DMS114 treated with DMSO at 0.1 percent for 48 hours (cell line): Measurements from ENCODE around the gene PC.

Experiments
- DNase-seq: peaks from one replicate; lab custom pipeline; 2025; ENCODE audit not compliant: unreplicated experiment; lab: John Stamatoyannopoulos, UW

PC gene

GRCh38 chr11:66914505-66914904 lies 43.7 kb downstream of the PC start:
- DNase-seq, result no peak

DNA sequence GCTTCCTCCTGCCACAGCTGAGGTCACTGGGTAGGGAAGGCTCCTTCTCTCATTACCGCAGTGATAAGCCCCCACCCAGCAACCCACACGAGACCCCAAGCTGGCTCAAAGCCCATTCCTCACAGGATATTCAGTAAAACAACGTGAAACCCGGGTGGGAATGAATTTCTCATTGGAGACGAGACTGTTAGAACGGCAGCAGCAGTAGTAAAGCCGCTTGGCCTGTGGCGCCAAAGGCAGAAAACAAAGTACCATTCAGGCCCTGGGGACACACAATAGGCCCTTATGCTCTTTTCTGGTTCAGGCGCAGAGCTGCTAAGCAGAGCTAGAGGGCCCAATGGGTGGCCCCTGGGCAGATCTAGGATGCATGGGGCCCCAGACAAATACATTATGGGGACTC lies 45.3 kb downstream of the PC start:
- DNase-seq, result no peak

DNA sequence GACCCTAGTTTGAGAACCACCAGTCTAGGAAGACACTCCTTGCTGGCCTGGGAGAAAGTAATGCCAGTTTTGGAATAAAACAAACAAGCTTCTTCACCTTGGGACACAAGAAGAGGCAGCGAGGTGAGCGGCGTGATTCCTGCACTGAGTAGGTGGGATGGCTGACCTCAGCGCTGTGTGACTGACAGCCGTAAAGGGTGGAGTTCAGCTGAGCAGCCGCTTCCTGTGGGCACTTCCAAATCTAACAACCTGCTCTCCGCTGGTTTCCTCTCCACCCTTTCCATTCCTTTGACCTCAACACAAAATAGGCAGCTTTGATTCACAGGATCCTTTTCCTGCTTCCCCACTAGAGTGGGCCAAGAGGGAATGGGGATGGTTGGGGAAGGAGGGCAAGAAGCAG lies 45.8 kb downstream of the PC start:
- DNase-seq, result no peak

- no peak for DNase-seq
Measured at GRCh38 chr11:66910669-66911068, 47.5 kb downstream of the PC start.

DNA sequence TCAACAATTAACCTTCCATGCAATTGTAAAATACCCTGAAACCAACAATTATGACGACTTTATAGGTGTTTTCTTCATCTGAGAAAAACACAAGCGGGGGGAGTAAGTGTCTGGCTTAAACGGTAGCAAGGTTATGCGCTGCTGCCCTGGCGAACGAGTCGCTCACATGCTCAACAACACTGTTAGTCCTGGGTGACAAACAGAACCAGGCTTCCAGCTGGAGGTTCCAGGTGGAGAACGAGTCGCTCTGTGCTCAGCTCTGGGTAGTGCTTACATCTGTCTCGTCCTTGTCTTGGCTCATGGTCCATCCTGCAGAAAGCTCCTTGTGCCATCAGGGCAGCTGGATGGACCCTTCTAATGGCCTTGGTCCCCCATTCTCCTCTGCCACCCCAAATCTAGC lies 48.2 kb downstream of the PC start:
- DNase-seq, result no peak

GRCh38 chr11:66909181-66909580 lies 49.0 kb downstream of the PC start:
- DNase-seq, result no peak

- DNase-seq, result no peak
Measured at GRCh38 chr11:66907751-66908630, 50.2 kb downstream of the PC start.

DNA sequence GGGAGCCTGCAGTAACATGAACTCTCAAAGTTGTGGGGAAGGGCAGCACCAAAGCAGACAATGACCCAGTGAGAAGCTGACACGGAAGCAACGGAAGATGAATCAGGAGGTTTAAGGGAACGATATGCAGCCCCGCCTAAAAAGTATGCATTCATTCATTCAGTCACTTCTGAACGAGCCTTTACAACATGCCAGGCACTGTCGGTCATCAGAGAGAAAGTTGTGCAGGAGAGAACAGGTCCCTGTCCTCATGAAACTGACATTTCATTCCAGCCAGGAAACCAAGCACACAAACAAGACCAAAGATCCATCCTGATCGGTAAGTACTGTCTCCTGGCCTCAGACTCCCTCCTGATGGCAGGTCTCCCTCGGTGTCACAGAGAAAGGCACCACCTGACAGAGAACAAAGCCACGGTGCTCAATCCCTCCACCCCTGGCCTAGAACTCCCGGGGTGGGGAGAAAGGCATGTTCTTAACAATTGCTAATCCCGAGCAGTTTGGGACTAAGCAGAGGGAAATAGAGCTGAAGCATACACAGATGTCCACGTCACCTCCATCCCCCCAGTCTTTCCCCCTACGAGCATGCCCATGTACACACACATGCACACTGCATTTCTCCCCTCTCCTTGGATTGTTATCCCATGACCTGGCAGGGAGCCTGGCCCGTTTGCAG lies 52.0 kb downstream of the PC start:
- DNase-seq, result no peak

DNA sequence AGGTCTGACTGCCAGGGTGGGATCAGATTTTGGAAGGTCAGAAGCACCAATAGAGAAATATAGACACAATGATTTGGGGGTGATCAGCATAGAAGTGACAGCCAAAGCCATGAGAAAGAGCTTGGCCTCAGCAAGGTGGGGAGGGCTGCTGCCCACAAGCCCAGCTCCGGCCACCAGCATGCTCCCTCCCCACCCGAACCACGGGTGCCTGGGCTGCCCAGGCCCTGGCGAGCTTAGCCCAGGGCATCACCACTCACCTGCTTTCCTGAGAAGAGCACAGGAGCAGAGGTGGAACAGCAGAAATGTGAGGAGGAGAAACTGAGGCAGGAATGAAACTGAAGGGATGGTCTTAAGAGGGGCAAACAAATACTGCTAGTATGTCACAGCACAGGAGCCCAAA lies 52.6 kb downstream of the PC start:
- DNase-seq, result no peak

GRCh38 chr11:66904981-66905521 lies 53.1 kb downstream of the PC start:
- DNase-seq, result no peak

- DNase-seq, result no peak
Measured at GRCh38 chr11:66904561-66904960, 53.6 kb downstream of the PC start.

- no peak for DNase-seq
Measured at GRCh38 chr11:66904055-66904454, 54.1 kb downstream of the PC start.

- DNase-seq, result no peak
Measured at GRCh38 chr11:66902486-66903177, 55.6 kb downstream of the PC start.

DNA sequence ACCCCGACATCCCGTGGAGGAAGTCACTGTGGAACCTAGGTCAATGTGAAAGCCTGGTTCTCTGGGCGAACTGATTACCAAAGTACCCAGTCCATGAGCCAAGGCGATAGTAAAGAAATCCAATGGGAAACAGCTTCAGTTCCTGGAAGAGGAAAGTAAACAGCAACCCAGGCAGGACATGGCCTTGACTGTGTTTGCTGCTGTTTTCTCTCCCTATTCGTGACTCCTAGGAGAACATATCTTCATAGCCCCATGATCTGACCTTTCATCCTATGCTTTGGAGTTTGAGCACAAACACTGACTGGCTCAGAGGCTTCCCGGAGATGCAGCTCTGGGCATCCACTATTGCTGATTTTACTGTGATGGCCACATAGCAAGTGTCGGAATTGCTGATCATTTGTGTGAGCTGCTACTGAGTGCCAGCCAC lies 56.2 kb downstream of the PC start:
- no peak for DNase-seq

DNA sequence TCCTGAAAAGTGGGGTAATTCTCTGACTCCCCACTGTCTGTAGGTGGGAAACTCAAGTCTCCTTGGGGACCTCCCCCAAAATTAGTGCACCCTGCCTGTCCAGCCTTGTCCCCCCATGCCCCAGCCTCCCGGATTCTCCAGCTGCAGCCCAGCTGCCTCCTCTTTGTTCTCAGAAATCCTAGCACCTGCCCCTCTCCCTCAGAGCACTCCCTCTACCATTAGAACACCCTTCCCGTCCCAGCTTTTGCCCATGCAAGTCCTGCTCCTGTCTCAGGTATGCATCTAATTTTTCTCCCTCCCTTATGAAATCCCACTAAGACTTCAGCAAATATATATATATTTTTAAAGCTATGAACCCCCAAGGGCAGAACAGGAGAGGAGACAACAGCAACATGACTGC lies 64.0 kb downstream of the PC start:
- no peak for DNase-seq

DNA sequence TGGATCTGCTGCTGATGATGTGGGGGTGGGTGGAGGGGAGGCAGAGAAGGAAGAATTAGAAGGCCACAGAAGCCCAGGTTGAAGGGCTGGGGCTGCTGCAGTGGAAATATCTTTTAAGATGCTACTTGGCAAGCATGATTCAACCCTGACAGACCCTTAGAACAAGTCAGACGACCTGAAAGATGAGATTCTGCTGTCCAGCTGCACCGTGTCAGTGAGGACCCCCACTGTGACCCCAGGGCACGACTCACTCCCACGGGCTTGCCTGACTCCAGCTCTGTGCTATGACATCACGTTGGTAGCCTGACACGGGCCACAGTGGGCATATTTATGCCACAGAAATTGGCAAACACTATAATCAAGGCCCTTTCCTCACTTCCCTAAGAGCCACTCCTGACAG lies 65.3 kb downstream of the PC start:
- no peak for DNase-seq

- no peak for DNase-seq
Measured at GRCh38 chr11:66891851-66892660, 66.1 kb downstream of the PC start.

GRCh38 chr11:66889960-66890359 lies 68.2 kb downstream of the PC start:
- DNase-seq, result no peak

GRCh38 chr11:66888282-66888681 lies 69.9 kb downstream of the PC start:
- no peak for DNase-seq

DNA sequence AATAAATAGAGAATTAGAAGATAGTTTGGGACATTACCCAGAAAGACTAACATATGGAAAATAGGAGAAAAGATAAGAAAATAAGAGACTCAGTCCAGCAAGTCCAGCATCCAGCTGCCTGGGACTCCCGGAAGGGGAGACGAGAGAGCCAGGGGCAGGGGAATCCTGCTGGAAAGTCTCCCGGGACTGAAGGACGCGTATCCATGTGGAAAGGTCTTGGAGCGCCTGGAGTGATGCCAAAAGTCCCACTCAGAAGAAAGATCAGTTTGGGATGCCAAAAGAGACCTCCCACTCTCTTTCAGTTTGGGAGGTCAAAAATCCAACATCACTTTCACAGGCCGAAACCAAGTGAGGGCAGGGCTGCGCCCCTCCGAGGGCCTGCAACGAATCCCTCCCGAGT lies 70.7 kb downstream of the PC start:
- DNase-seq, result no peak

GRCh38 chr11:66886671-66887221 lies 71.4 kb downstream of the PC start:
- no peak for DNase-seq
